ENCODE results near the gene SLIT1. TPM values are rescaled to one million over a fixed set of nuclear protein-coding genes. Genes with fewer than 3 reads are reported as not detected.
"Not testable (repeated sequence)": the region's sequence is repeated elsewhere in the genome, so short reads cannot be mapped to it uniquely, and the experiment has no call there.

SLIT1 gene
- polyA plus RNA-seq, 1 donor from 2014 or later, result 9.5 TPM

- Histone ChIP-seq H3K27ac (ENCODE audit: low read length) (no peak overlapping the region), H3K27me3 (ENCODE audit: insufficient read depth, low read depth, low read length) (no peaks in the 10 kb centered on the region), H3K9me3 (ENCODE audit: low read length) (no peaks in the 10 kb centered on the region), H3K9me2 (ENCODE audit: insufficient read depth, low read length) (no peaks in the 10 kb centered on the region), H3F3A (ENCODE audit: insufficient read depth, low read length, poor library complexity, severe bottlenecking) (no peaks in the 10 kb centered on the region), H3K36me3 (ENCODE audit: insufficient read depth, low read length) (no peaks in the 10 kb centered on the region), H3K9ac (ENCODE audit: low read length) (no peak overlapping the region), H4K20me1 (ENCODE audit: insufficient read depth) (no peaks in the 10 kb centered on the region), H3K79me2 (replicated peaks; ENCODE audit: insufficient read depth, low read length) (no peaks in the 10 kb centered on the region), H3K4me2 (ENCODE audit: low read length) (no peak overlapping the region), H2AFZ (ENCODE audit: low read depth, low read length) (no peak overlapping the region), H3K4me3 (ENCODE audit: low read length) (no peak overlapping the region)
- TF ChIP-seq EZH2 (IDR thresholded peaks at IDR 0.05; ENCODE audit: borderline replicate concordance, insufficient read depth, low read length, poor library complexity, severe bottlenecking), result no peak
- no peak for TF ChIP-seq SMC3 (conservative IDR thresholded peaks at IDR 0.05; ENCODE audit: poor library complexity)
- TF ChIP-seq CTCF (IDR thresholded peaks at IDR 0.05; ENCODE audit: poor library complexity, severe bottlenecking), result no peak
- no peak for TF ChIP-seq MXI1 (conservative IDR thresholded peaks at IDR 0.05; ENCODE audit: poor library complexity, severe bottlenecking)
- no peak for TF ChIP-seq TAF1 (IDR thresholded peaks at IDR 0.05; ENCODE audit: low read depth)
- TF ChIP-seq POLR2AphosphoS5 (IDR thresholded peaks at IDR 0.05), result no peak
- no peak for TF ChIP-seq EP300 (conservative IDR thresholded peaks at IDR 0.05; ENCODE audit: poor library complexity, severe bottlenecking)
- no peak for TF ChIP-seq RAD21 (conservative IDR thresholded peaks at IDR 0.05)
- TF ChIP-seq REST (IDR thresholded peaks at IDR 0.05; ENCODE audit: borderline replicate concordance), result no peak
These were observed 150.6 kb downstream of the SLIT1 start for GRCh38 chr10:97034958-97035769.

GRCh38 chr10:97034301-97034700, 151.5 kb downstream of the SLIT1 start:
- Histone ChIP-seq H3K4me2 (ENCODE audit: low read length) (no peak overlapping the region), H3K79me2 (replicated peaks; ENCODE audit: insufficient read depth, low read length) (no peaks in the 10 kb centered on the region), H3K9me2 (ENCODE audit: insufficient read depth, low read length) (no peaks in the 10 kb centered on the region), H3K27ac (ENCODE audit: low read length) (no peak overlapping the region), H3K36me3 (ENCODE audit: insufficient read depth, low read length) (no peaks in the 10 kb centered on the region), H3K4me3 (ENCODE audit: low read length) (no peak overlapping the region), H4K20me1 (ENCODE audit: insufficient read depth) (no peaks in the 10 kb centered on the region), H3K9ac (ENCODE audit: low read length) (no peak overlapping the region), H3F3A (ENCODE audit: insufficient read depth, low read length, poor library complexity, severe bottlenecking) (no peaks in the 10 kb centered on the region), H3K27me3 (ENCODE audit: insufficient read depth, low read depth, low read length) (no peaks in the 10 kb centered on the region), H2AFZ (ENCODE audit: low read depth, low read length) (no peak overlapping the region), H3K9me3 (ENCODE audit: low read length) (no peaks in the 10 kb centered on the region)
- TF ChIP-seq MXI1 (conservative IDR thresholded peaks at IDR 0.05; ENCODE audit: poor library complexity, severe bottlenecking) (no peak), EZH2 (IDR thresholded peaks at IDR 0.05; ENCODE audit: borderline replicate concordance, insufficient read depth, low read length, poor library complexity, severe bottlenecking) (no peak), SMC3 (conservative IDR thresholded peaks at IDR 0.05; ENCODE audit: poor library complexity) (no peak), EP300 (conservative IDR thresholded peaks at IDR 0.05; ENCODE audit: poor library complexity, severe bottlenecking) (no peak), CTCF (IDR thresholded peaks at IDR 0.05; ENCODE audit: poor library complexity, severe bottlenecking) (no peak), TAF1 (IDR thresholded peaks at IDR 0.05; ENCODE audit: low read depth) (no peak), RAD21 (conservative IDR thresholded peaks at IDR 0.05) (no peak), POLR2AphosphoS5 (IDR thresholded peaks at IDR 0.05) (no peak), REST (IDR thresholded peaks at IDR 0.05; ENCODE audit: borderline replicate concordance) (no peak)

- H3K9me3 ChIP-seq (ENCODE audit: low read length); H3K4me2 ChIP-seq (ENCODE audit: low read length); H3F3A ChIP-seq (ENCODE audit: insufficient read depth, low read length, poor library complexity, severe bottlenecking); H3K36me3 ChIP-seq (ENCODE audit: insufficient read depth, low read length); H3K27me3 ChIP-seq (ENCODE audit: insufficient read depth, low read depth, low read length); H3K9ac ChIP-seq (ENCODE audit: low read length); H2AFZ ChIP-seq (ENCODE audit: low read depth, low read length); H4K20me1 ChIP-seq (ENCODE audit: insufficient read depth); H3K27ac ChIP-seq (ENCODE audit: low read length); H3K9me2 ChIP-seq (ENCODE audit: insufficient read depth, low read length); H3K4me3 ChIP-seq (ENCODE audit: low read length); H3K79me2 ChIP-seq (replicated peaks; ENCODE audit: insufficient read depth, low read length): not testable (repeated sequence)
These were observed 151.9 kb downstream of the SLIT1 start for GRCh38 chr10:97033841-97034240.

Data from neural cell (in vitro differentiated cells).